Retinal pigment epithelial cell (primary cell): Measurements from ENCODE around the gene PPP2R2D.

Experiments used
- DNase-seq: peaks from one replicate; pipeline ENCODE4 v3.0.0-alpha.2; 2010; ENCODE audit warnings: low read depth
- H3K4me3 ChIP-seq: 2 replicates; pipeline ENCODE4 v1.5.1; 2011; ENCODE audit warnings: mild to moderate bottlenecking, low read length, control low read depth, moderate library complexity
- CTCF ChIP-seq: conservative IDR thresholded peaks from 2 replicates; pipeline ENCODE4 v1.5.1; 2011; ENCODE audit warnings: low read depth, low read length, control low read depth, inconsistent platforms

PPP2R2D gene

GRCh38 chr10:131920151-131920550, 19.3 kb downstream of the PPP2R2D start:
- no peak for DNase-seq
- no peak overlapping the region for H3K4me3 ChIP-seq
- no peak for TF ChIP-seq CTCF

GRCh38 chr10:131920693-131921092, 19.9 kb downstream of the PPP2R2D start:
- no peak for DNase-seq
- TF ChIP-seq CTCF, result no peak
- H3K4me3 ChIP-seq, result no peak overlapping the region

- TF ChIP-seq CTCF, result no peak
- no peak overlapping the region for H3K4me3 ChIP-seq
- DNase-seq, result no peak
These were observed 20.4 kb downstream of the PPP2R2D start for GRCh38 chr10:131921184-131921583.

GRCh38 chr10:131923038-131923756, 22.4 kb downstream of the PPP2R2D start:
- H3K4me3 ChIP-seq, result no peak overlapping the region
- no peak for TF ChIP-seq CTCF
- DNase-seq, result no peak

GRCh38 chr10:131925011-131925649, 24.3 kb downstream of the PPP2R2D start:
- H3K4me3 ChIP-seq, result no peak overlapping the region
- no peak for TF ChIP-seq CTCF
- DNase-seq, result no peak

GRCh38 chr10:131925716-131926115, 24.9 kb downstream of the PPP2R2D start:
- no peak overlapping the region for H3K4me3 ChIP-seq
- no peak for DNase-seq
- no peak for TF ChIP-seq CTCF

GRCh38 chr10:131926253-131926652, 25.4 kb downstream of the PPP2R2D start:
- DNase-seq, result no peak
- TF ChIP-seq CTCF, result no peak
- H3K4me3 ChIP-seq, result no peak overlapping the region
